Adrenal gland (tissue), 5 donors: Measurements from ENCODE around the gene MAP7.

ENCODE experiments used
- POLR2A ChIP-seq, 2 donors: fragments of 450-650 bp; IDR thresholded peaks; one replicate each; pipeline ENCODE4 v1.6.1; 2017; ENCODE audit warnings: antibody characterized with exemption in 2 of 2, mild to moderate bottlenecking in 2 of 2, moderate library complexity in 1 of 2
- TF ChIP-seq, protein P1 (sequence below), 6 experiments: fragments of 450-650 bp in 4 of 6; fragments of 200-600 bp in 2 of 6; sonication (generic) in 1 of 6; IDR thresholded peaks; 1 replicate in 5 of 6; 2 replicates in 1 of 6; pipeline versions ENCODE4 v1.5.1 to v1.8.0; 2016 to 2021; ENCODE audit warnings: antibody characterized with exemption in 6 of 6, mild to moderate bottlenecking in 2 of 6, moderate library complexity in 1 of 6
- donor health status: DM: no; HTN: no; CAD: no.

DNA sequence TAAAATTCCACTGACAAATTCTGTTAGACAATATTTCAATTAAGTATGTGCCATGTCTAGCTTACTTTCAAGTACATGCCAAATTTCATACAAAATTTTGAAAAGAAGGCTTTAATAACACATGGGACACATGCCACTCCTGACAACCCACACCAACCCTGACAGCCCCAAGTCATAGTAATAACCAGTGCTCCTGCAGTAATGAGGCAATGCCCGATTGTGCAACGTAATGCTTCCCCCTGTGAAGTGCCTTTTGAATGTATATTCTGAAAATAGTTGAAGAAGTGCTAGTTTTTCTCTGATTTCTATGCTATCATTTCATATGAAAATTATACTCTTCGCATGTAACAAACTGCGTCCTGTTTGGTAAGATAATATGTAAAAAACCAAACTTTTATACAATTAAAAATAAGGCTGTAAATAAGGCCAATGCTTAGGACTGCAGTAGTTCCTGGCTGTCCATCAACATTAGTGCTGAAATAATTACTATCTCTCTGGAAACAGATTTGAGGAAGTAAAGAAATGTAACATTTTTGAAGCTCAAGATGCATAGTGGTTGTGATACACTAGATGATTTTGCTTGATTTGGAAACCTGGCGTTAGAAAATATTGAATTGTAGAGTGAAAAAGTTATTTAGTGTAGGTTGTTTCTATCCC lies 134.7 kb downstream of the MAP7 start:
- TF ChIP-seq, protein P1, sequence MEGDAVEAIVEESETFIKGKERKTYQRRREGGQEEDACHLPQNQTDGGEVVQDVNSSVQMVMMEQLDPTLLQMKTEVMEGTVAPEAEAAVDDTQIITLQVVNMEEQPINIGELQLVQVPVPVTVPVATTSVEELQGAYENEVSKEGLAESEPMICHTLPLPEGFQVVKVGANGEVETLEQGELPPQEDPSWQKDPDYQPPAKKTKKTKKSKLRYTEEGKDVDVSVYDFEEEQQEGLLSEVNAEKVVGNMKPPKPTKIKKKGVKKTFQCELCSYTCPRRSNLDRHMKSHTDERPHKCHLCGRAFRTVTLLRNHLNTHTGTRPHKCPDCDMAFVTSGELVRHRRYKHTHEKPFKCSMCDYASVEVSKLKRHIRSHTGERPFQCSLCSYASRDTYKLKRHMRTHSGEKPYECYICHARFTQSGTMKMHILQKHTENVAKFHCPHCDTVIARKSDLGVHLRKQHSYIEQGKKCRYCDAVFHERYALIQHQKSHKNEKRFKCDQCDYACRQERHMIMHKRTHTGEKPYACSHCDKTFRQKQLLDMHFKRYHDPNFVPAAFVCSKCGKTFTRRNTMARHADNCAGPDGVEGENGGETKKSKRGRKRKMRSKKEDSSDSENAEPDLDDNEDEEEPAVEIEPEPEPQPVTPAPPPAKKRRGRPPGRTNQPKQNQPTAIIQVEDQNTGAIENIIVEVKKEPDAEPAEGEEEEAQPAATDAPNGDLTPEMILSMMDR (IDR thresholded peaks at IDR 0.05), result no peak
- TF ChIP-seq POLR2A (IDR thresholded peaks at IDR 0.05), result no peak
